GM12878 (cell line): ENCODE measurements around the gene SLC6A7.

ENCODE experiments used
- CTCF ChIP-seq, 3 experiments: IDR thresholded peaks in 2 of 3; conservative IDR thresholded peaks in 1 of 3; 2 replicates each; pipeline ENCODE4 v1.5.1; 2011; ENCODE audit warnings: low read depth in 3 of 3, low read length in 3 of 3, mild to moderate bottlenecking in 3 of 3, control low read depth in 2 of 3, moderate library complexity in 2 of 3, inconsistent platforms in 1 of 3, mixed read lengths in 1 of 3; ENCODE audit not compliant: control insufficient read depth in 2 of 3, insufficient read depth in 1 of 3; ENCODE audit errors: extremely low read depth in 1 of 3
- MYC ChIP-seq: IDR thresholded peaks from 2 replicates; pipeline ENCODE4 v1.6.1; 2011; ENCODE audit warnings: mild to moderate bottlenecking, low read length, moderate library complexity, inconsistent platforms; ENCODE audit not compliant: insufficient read depth, insufficient replicate concordance, insufficient read length, severe bottlenecking
- POU2F2 ChIP-seq: IDR thresholded peaks from 3 replicates; pipeline ENCODE4 v1.6.1; 2011; ENCODE audit warnings: low read depth, mild to moderate bottlenecking, low read length, borderline replicate concordance
- SMAD1 ChIP-seq: fragments of 450-650 bp; IDR thresholded peaks from 2 replicates; pipeline ENCODE4 v1.6.1; 2018; ENCODE audit warnings: mild to moderate bottlenecking, low read depth; ENCODE audit not compliant: partially characterized antibody
- TAF1 ChIP-seq: IDR thresholded peaks from 2 replicates; pipeline ENCODE4 v1.6.1; 2011; ENCODE audit warnings: mild to moderate bottlenecking, low read depth, low read length, borderline replicate concordance
- TF ChIP-seq, protein P1 (sequence below): IDR thresholded peaks from 2 replicates; pipeline ENCODE4 v1.6.1; 2011; ENCODE audit warnings: borderline replicate concordance, low read depth, mild to moderate bottlenecking, moderate library complexity, mixed read lengths, low read length; ENCODE audit not compliant: insufficient read depth; ENCODE audit errors: extremely low read length

DNA sequence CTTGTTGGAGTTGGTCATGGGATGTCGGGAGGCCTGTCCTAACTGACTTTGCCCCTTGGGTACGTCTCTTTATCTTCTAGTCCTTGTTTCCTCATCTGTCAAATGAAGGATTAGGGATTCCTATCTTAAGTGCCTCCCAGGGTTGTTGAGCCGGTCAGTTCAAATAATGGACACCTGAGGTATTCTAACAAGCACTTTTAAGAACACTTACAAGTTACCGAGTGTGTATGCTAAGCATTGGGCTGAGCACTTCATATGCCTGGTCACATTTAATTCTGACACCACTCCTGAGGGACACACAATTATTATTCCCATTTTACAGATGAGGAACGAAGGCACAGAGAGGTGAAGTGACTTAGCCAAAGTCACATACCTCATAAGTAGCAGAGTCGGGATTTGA is 62.6 kb downstream of the SLC6A7 start:
- TF ChIP-seq POU2F2 (no peak), CTCF (IDR thresholded peaks at IDR 0.05 in 2 of 3, conservative IDR thresholded peaks at IDR 0.05 in 1 of 3; ENCODE audit: control insufficient read depth in 2 of 3, extremely low read depth in 1 of 3, insufficient read depth in 1 of 3, low read depth in 3 of 3, low read length in 3 of 3) (no peak), TAF1 (no peak), SMAD1 (no peak), MYC (no peak)
- TF ChIP-seq, protein P1, sequence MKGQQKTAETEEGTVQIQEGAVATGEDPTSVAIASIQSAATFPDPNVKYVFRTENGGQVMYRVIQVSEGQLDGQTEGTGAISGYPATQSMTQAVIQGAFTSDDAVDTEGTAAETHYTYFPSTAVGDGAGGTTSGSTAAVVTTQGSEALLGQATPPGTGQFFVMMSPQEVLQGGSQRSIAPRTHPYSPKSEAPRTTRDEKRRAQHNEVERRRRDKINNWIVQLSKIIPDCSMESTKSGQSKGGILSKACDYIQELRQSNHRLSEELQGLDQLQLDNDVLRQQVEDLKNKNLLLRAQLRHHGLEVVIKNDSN: no peak
